Activated naive CD4-positive, alpha-beta T cell treated with anti-CD3 and anti-CD28 coated beads, Interleukin-2, amount 50 U/mL, for 24 hours (primary cell): ENCODE measurements around the gene MAST2.

ENCODE experiments used
- H3K27ac Mint-ChIP-seq: one replicate; pipeline ENCODE4 v1.8.0; 2021; ENCODE audit warnings: mild to moderate bottlenecking, mixed read lengths
- H3K27me3 Mint-ChIP-seq: one replicate; pipeline ENCODE4 v1.8.0; 2021; ENCODE audit warnings: mixed read lengths
- H3K36me3 Mint-ChIP-seq: one replicate; pipeline ENCODE4 v1.8.0; 2021; ENCODE audit warnings: mixed read lengths
- H3K4me1 Mint-ChIP-seq: one replicate; pipeline ENCODE4 v1.8.0; 2021; ENCODE audit warnings: mixed read lengths
- H3K4me3 Mint-ChIP-seq: one replicate; pipeline ENCODE4 v1.8.0; 2021; ENCODE audit warnings: mild to moderate bottlenecking, mixed read lengths
- H3K9me3 Mint-ChIP-seq: one replicate; pipeline ENCODE4 v1.8.0; 2021; ENCODE audit warnings: mixed read lengths

MAST2 gene

DNA sequence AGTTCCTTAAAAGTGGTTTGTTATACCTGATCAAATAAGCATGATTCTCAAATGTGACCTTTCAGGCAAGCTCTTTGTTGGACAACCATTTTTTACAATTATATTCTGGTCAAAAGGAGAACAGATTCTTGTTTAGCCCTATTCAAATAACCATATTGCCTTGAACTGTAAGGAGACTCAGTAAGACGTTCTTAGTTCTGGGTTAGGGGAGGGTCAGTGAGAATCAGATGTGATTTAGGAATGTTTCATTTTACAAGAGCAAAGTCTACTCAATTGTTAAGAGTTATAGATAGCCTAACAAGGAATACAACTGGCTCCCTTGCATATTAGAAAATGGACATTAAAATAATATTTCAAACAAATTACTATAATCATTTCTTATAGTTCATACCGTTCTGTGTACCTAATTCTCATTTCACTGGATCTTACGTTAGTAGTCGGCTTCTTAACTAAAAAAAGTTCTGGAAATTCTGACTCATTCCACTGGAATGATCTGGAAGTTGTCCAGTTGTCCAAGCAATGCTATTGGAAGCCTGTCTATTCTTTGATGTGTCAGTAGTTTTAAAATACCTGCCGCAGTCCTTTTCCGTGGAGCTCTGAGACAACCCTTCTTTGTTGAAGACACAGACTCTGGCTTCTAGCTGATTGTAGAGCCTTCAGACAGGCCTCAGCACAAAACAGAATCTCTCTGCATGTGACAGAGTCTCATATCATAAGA is 88.8 kb downstream of the MAST2 start:
- no peaks in the 10 kb centered on the region for H3K9me3 Mint-ChIP-seq
- H3K36me3 Mint-ChIP-seq: no peaks in the 10 kb centered on the region
- H3K27ac Mint-ChIP-seq: no peak overlapping the region
- no peak overlapping the region for H3K4me3 Mint-ChIP-seq
- H3K4me1 Mint-ChIP-seq: peaks cover 6% of the 10 kb centered on the region
- H3K27me3 Mint-ChIP-seq: no peaks in the 10 kb centered on the region

DNA sequence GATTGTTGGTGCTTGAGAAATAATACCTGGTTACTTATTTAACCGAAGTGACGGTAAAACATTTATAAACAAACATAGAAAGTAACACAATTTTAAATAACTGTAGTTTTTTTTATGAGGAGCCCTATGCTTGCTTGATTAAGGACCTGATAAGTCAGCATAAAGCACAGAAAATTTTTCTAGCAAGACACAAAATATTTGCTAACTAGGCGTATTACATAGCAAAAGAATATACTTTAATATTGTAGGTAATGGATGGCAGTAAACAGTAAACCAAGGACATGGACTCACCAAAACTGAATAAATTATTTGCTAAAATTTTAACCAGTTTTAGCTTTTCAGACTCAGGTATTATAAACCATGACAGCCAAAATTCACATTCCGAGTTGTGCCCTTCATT is 90.9 kb downstream of the MAST2 start:
- Mint-ChIP-seq H3K4me3 (no peak overlapping the region), H3K27ac (no peak overlapping the region), H3K36me3 (no peaks in the 10 kb centered on the region), H3K27me3 (no peaks in the 10 kb centered on the region), H3K4me1 (no peaks in the 10 kb centered on the region), H3K9me3 (no peaks in the 10 kb centered on the region)

DNA sequence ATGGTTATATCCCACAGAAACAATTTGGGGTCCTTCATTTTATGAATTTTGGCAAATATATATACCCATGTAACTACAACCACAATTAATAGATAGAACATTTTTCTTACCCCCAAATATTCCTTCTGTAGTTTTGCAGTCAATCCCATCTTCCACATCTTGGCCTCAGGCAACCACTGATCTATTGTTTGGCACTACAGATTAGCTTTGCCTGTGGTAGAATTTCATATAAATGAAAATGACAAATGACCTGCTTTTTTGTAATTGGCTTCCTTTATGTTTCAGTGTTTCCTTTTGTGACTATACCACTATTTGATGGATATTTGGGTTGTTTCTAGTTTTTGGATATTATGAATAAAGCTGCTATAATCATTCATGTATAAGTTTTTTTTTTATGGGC is 91.5 kb downstream of the MAST2 start:
- Mint-ChIP-seq H3K4me1 (no peaks in the 10 kb centered on the region), H3K27me3 (no peaks in the 10 kb centered on the region), H3K4me3 (no peak overlapping the region), H3K36me3 (no peaks in the 10 kb centered on the region), H3K9me3 (no peaks in the 10 kb centered on the region), H3K27ac (no peak overlapping the region)

DNA sequence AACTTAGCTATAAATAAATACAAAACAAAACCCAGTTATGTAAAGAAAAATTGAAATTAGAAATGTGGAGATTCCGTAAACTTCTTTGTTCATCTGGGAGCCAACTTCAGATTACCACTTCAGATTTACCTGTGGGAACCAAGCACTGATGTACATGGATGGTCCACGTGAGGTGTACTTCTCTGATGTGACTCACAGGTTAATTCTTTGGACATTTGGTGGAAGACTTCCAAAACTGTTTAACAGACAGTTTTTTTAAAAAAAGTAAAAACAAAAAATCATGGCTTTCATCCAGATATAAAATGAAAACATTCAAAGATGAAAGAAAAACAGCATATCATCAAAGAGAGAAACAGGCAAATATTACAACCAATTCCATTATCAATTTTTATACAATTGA is 92.0 kb downstream of the MAST2 start:
- Mint-ChIP-seq H3K4me3 (no peak overlapping the region), H3K27me3 (no peaks in the 10 kb centered on the region), H3K9me3 (no peaks in the 10 kb centered on the region), H3K4me1 (no peaks in the 10 kb centered on the region), H3K27ac (no peak overlapping the region), H3K36me3 (no peaks in the 10 kb centered on the region)

DNA sequence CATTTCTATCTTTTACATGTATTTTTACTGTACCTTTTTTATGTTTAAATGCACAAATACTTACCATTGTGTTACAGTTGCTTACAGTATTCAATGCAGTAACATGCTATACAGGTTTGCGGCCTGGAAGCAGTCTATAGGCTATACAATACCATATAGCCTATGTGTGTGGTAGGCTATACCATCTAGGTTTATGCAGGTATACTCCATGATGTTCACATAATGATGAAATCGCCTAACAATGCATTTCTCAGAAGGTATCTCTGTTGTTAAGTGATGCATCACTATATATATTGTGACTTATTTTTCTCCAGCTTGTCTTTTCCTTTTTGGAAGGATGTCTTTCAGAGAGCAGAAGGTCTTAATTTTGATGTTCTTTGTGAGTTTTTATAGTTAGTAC is 103.5 kb downstream of the MAST2 start:
- no peaks in the 10 kb centered on the region for H3K4me1 Mint-ChIP-seq
- no peaks in the 10 kb centered on the region for H3K9me3 Mint-ChIP-seq
- H3K27me3 Mint-ChIP-seq: no peaks in the 10 kb centered on the region
- H3K27ac Mint-ChIP-seq: no peak overlapping the region
- H3K4me3 Mint-ChIP-seq: no peak overlapping the region
- H3K36me3 Mint-ChIP-seq: no peaks in the 10 kb centered on the region

DNA sequence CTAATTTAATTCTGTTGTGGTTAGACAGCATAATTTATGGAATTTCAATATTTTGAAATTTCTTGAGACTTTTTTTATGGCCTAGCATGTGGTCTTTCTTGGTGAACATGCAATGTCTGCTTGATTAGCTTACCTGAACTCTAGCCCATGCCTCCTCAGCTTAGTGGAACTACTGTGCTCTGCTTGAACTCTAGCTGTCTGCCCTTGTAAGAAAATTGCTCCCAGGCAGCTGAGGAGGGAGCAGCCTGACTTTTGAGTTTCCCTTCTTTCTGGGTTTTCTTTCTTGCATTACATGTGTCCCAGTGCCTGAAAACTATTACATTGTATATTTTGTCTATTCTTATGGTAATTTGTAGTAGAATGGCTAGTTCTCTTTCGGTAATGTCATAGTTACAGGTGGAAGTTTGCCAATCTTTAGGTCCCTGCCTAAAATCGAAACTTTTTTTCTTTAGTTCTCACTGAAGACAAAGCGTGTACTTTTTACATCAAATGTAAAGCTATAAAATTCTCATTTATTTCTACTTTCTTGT is 105.3 kb downstream of the MAST2 start:
- H3K27ac Mint-ChIP-seq: no peak overlapping the region
- no peaks in the 10 kb centered on the region for H3K36me3 Mint-ChIP-seq
- H3K9me3 Mint-ChIP-seq: no peaks in the 10 kb centered on the region
- H3K27me3 Mint-ChIP-seq: no peaks in the 10 kb centered on the region
- H3K4me1 Mint-ChIP-seq: no peaks in the 10 kb centered on the region
- no peak overlapping the region for H3K4me3 Mint-ChIP-seq

DNA sequence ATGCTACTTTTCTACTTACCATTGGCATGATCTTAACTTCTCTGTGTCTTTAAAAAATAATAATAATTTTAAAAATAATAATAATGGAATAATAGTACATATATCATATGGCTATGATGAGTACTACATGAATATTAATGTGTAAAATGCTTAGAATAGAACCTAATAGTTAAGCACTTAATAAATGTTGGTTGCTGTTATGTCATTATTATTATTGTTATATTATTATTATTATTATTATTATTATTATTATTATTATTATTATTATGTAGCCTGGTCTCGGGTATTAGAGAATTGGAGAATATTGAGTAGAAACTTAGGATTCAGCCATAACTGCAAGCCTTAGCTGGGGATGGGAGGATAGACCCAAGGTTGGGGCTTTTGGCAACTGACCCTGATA is 108.2 kb downstream of the MAST2 start:
- Mint-ChIP-seq H3K4me1 (no peaks in the 10 kb centered on the region), H3K9me3 (no peaks in the 10 kb centered on the region), H3K27ac (no peak overlapping the region), H3K4me3 (no peak overlapping the region), H3K36me3 (no peaks in the 10 kb centered on the region), H3K27me3 (no peaks in the 10 kb centered on the region)

DNA sequence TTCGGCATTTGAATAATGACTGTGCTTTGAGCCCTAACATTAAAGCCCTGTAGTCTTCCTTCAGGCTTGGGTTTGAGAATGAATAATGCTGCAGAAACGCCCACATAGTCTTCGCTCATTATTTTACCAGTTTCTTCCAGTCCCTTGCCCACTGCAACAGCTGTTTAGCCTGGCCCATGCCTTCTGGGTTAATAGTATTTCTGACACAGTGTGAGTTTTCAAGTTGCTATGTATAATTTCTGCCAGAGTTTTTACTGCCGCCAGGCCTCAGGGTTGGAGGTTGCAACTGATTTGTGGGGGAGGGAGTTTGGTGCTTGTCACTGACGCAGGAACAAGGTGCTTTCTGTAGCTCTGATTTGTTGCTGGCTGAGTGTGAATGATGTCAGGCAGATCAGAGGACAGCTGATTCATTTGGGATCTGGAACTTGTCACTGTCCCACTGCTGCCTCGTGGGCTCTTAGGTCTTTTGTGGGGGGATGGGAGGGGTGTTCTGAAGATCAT is 109.8 kb downstream of the MAST2 start:
- H3K4me3 Mint-ChIP-seq: no peak overlapping the region

DNA sequence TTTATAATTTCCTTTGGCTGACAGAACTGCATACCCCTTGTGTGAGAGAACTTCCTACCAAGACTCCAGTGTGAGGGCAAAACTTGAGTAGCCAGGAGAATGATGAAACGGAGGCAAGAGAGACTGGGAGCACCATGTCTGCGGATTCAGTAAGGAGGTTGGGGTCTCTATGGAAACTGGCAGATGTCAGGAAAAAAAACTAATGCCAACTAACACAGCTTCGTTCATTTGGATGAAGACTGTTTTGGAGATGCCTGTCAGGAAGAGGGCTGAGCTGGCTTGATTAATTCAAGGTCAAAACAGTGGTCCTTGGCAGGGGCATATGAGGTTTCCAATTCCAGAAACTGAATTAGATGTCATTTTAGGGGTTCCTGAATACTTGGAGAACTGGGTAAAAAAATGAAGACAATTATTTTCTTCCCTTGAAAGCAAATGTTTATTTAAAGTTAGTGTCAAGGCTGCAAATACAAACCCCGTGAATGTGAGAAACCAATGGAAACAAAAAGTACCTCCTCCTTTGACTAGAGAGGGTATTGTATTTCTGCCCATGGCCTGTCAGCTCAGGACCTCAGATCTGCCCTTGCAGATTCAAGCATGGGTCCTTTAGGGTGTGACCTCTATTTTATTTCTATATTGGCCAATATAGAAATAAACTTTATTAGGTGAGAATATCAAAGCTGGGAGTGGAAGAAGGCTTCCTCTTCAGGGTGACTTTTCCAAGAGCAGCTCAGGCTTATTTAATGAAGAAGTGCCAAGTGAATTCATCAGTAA is 110.5 kb downstream of the MAST2 start:
- H3K4me1 Mint-ChIP-seq: no peaks in the 10 kb centered on the region
- H3K4me3 Mint-ChIP-seq: no peak overlapping the region
- no peaks in the 10 kb centered on the region for H3K9me3 Mint-ChIP-seq
- no peaks in the 10 kb centered on the region for H3K36me3 Mint-ChIP-seq
- H3K27ac Mint-ChIP-seq: no peak overlapping the region
- no peaks in the 10 kb centered on the region for H3K27me3 Mint-ChIP-seq

More for the DNA sequence above, 109.8 kb downstream of the MAST2 start:
- Mint-ChIP-seq H3K36me3 (no peaks in the 10 kb centered on the region), H3K9me3 (no peaks in the 10 kb centered on the region), H3K4me1 (no peaks in the 10 kb centered on the region), H3K27me3 (no peaks in the 10 kb centered on the region), H3K27ac (no peak overlapping the region)

DNA sequence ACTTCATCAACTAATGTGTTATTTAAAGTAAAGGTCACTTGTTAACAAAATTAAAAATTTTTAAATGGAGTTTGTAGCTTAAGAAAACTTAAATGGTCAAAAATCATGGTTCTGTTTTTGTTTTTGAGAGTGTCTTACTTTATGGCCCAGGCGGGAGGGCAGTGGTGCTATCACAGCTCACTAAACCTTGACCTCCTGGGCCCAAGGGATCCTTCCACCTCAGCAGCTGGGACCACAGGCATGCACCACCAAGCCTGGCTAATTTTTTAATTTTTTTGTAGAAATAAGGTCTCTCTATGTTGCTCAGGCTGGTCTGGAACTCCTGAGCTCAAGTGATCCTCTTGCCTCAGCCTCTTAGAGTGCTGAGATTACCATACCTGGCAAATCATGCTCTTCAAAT is 111.4 kb downstream of the MAST2 start:
- H3K9me3 Mint-ChIP-seq: no peaks in the 10 kb centered on the region
- no peak overlapping the region for H3K4me3 Mint-ChIP-seq
- H3K36me3 Mint-ChIP-seq: no peaks in the 10 kb centered on the region
- no peak overlapping the region for H3K27ac Mint-ChIP-seq
- no peaks in the 10 kb centered on the region for H3K4me1 Mint-ChIP-seq
- H3K27me3 Mint-ChIP-seq: no peaks in the 10 kb centered on the region

DNA sequence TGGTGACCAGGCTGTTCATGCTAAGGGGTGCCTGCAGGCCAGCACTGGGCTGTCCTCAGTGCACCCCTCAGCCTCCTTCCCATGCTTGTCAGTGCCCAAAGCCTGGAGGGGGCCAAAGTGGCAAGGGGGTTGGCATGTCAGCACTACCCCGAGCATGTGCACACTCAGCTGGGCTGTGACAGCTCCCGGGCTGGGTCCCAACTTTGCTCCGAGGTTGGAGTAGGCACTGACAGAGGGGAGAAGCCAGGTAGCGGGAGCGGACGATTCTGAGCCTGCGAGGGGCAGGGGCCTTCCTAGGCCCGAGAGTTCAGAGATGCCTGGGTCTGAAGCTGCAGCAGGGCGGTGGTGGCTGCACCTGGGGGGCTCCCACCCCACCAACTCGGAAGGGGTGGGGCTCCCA is 119.0 kb downstream of the MAST2 start:
- Mint-ChIP-seq H3K27me3 (no peaks in the 10 kb centered on the region), H3K27ac (no peak overlapping the region), H3K4me3 (no peak overlapping the region), H3K4me1 (peaks cover 3% of the 10 kb centered on the region), H3K36me3 (no peaks in the 10 kb centered on the region), H3K9me3 (no peaks in the 10 kb centered on the region)

DNA sequence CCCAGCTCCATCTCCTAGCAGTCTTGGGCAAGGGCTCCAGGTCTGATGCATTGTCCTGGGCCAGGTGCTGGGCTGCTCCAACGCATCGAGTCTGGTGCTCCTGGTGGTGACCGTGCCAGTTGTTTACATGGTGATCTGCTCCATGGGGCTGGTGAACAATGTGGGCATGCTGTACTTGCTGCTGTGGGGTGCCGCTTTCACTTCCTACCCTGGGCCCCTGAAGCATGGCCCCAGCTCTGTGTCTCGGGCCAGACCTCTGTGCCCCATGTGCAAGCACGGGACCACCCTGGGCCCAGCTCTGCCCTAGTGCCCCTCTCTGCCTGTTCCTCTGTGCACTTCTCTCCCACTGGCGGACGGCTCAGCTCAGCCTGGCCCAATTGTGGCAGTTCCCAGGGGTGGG is 119.4 kb downstream of the MAST2 start:
- peaks cover 3% of the 10 kb centered on the region for H3K4me1 Mint-ChIP-seq
- no peak overlapping the region for H3K27ac Mint-ChIP-seq
- no peaks in the 10 kb centered on the region for H3K27me3 Mint-ChIP-seq
- H3K9me3 Mint-ChIP-seq: no peaks in the 10 kb centered on the region
- no peaks in the 10 kb centered on the region for H3K36me3 Mint-ChIP-seq
- H3K4me3 Mint-ChIP-seq: no peak overlapping the region

DNA sequence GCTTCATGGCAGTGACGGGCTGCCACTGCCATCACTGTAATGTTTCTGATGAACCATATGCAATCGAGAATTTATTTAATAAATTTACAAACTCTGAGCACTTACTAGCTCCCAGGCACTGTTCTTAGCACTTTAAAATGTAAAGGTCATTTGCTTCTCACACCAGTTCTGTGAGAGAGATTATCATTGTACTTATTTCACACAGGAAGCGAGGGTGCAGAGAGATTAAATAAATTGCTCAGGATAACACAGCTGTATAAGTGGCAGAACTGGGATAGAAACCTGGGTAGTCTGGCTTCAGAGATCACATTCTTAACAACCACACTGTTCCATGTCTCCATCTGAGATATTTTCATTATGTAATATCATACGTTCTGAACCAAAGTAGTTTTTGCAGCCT is 119.9 kb downstream of the MAST2 start:
- H3K36me3 Mint-ChIP-seq: no peaks in the 10 kb centered on the region
- H3K27ac Mint-ChIP-seq: no peak overlapping the region
- no peaks in the 10 kb centered on the region for H3K9me3 Mint-ChIP-seq
- H3K4me3 Mint-ChIP-seq: no peak overlapping the region
- no peaks in the 10 kb centered on the region for H3K27me3 Mint-ChIP-seq
- H3K4me1 Mint-ChIP-seq: peaks cover 3% of the 10 kb centered on the region

DNA sequence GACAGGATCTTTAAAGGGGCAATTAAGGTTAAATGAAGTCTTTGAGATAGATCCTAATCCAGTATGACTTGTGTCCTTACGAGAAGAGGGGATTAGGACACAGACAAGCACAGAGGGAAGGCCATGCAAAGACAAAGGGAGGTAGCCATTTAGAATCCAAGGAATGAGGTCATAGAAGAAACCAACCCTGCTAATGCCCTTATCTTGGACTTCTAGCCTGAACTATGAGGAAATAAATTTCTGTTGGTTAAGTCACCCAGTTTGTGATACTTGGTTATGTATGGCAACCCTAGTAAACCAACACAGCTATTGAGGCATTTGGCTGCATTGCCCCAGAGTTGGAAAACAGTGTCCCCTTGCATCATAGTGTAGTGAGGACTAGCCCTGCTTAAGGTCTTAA is 121.3 kb downstream of the MAST2 start:
- Mint-ChIP-seq H3K27ac (no peak overlapping the region), H3K4me3 (no peak overlapping the region), H3K4me1 (peaks cover 11% of the 10 kb centered on the region), H3K36me3 (no peaks in the 10 kb centered on the region), H3K9me3 (no peaks in the 10 kb centered on the region), H3K27me3 (no peaks in the 10 kb centered on the region)

DNA sequence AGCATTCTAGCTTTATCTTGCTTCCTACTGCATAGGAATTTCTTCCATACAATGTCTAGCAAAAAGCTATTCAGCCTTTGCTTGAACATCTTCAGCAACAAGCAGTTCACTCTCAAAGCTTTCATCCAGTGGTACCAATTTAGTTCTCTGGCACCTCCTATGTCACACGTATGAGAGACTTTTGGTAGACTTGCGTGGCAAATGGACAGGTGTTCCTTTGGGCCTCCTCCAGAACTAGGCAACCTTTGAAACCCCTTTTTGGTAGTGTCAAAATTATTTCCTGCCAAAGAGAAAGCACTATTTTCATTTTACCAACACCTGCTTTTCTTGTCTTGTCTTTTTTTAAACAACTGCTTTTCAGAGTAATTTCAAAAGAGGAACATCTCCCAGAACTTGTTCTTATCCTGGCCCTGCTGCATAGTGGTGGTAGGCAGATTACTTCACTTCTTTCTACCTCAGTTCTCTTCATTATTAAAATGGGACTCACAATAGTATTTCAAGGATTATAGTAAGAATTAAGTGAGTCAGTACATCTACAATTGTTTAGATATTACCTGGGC is 122.4 kb downstream of the MAST2 start:
- no peaks in the 10 kb centered on the region for H3K36me3 Mint-ChIP-seq
- H3K9me3 Mint-ChIP-seq: no peaks in the 10 kb centered on the region
- no peak overlapping the region for H3K27ac Mint-ChIP-seq
- H3K4me3 Mint-ChIP-seq: no peak overlapping the region
- H3K4me1 Mint-ChIP-seq: peaks cover 11% of the 10 kb centered on the region
- no peaks in the 10 kb centered on the region for H3K27me3 Mint-ChIP-seq

DNA sequence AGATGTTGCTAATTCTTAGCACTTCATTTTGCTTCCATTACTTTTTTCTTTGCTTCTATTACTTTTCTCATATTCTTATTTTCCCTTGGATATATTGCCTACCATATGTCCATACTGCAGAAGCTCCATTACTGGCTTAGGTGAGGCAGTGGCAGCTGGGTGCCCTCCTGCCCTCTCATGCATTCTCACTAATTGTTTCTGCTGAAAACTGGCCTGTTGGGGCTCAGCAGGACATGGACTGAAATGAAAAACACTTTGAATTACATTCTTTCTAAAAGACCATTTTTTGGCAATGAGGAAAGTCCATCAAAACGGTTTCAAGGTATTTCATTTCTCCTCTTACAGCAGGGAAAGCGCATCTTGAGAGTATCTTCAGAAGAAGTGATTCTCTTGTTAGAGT is 122.9 kb downstream of the MAST2 start:
- H3K4me3 Mint-ChIP-seq: no peak overlapping the region
- no peaks in the 10 kb centered on the region for H3K36me3 Mint-ChIP-seq
- no peak overlapping the region for H3K27ac Mint-ChIP-seq
- H3K9me3 Mint-ChIP-seq: no peaks in the 10 kb centered on the region
- H3K4me1 Mint-ChIP-seq: peaks cover 11% of the 10 kb centered on the region
- no peaks in the 10 kb centered on the region for H3K27me3 Mint-ChIP-seq
